Coronary artery (tissue), 2 donors: ENCODE results near the gene ADCY2.

Experiments used
- DNase-seq: peaks from one replicate; pipeline ENCODE4 v3.0.0-alpha.2; 2017; ENCODE audit warnings: low spot score
- H3K27ac ChIP-seq, 2 donors: fragments of 200-600 bp; sonication (generic); one replicate each; pipeline ENCODE4 v1.5.1; 2016 to 2019
- H3K4me3 ChIP-seq: fragments of 200-600 bp; sonication (generic); 2 replicates; pipeline ENCODE4 v1.5.1; 2016; ENCODE audit warnings: mild to moderate bottlenecking, moderate library complexity
- TF ChIP-seq, protein P1 (sequence below): fragments of 200-600 bp; sonication (generic); IDR thresholded peaks from one replicate; pipeline ENCODE4 v1.5.1; 2019; ENCODE audit warnings: antibody characterized with exemption

Gene ADCY2

DNA sequence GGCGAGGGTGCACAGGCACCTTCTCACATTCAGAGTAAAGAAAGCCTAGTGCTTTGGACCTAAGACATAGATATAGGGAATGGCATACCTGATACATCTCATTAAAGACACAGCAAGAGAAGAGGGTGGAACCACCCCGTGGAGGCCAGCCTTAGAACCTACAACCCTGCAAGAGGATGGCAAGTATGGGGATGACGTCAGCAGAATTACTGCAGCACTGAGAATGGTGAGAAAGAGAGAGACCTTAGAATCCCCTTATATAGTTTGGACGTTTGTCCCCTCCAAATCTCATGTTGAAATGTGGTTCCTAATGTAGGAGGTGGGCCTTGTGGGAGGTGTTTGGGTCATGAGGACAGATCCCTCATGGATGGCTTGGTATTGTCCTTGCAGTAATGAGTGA is 28.2 kb upstream of the ADCY2 start:
- DNase-seq = no peak
- Histone ChIP-seq H3K27ac (no peak overlapping the region), H3K4me3 (no peak overlapping the region)
- TF ChIP-seq, protein P1, sequence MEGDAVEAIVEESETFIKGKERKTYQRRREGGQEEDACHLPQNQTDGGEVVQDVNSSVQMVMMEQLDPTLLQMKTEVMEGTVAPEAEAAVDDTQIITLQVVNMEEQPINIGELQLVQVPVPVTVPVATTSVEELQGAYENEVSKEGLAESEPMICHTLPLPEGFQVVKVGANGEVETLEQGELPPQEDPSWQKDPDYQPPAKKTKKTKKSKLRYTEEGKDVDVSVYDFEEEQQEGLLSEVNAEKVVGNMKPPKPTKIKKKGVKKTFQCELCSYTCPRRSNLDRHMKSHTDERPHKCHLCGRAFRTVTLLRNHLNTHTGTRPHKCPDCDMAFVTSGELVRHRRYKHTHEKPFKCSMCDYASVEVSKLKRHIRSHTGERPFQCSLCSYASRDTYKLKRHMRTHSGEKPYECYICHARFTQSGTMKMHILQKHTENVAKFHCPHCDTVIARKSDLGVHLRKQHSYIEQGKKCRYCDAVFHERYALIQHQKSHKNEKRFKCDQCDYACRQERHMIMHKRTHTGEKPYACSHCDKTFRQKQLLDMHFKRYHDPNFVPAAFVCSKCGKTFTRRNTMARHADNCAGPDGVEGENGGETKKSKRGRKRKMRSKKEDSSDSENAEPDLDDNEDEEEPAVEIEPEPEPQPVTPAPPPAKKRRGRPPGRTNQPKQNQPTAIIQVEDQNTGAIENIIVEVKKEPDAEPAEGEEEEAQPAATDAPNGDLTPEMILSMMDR = no peak

DNA sequence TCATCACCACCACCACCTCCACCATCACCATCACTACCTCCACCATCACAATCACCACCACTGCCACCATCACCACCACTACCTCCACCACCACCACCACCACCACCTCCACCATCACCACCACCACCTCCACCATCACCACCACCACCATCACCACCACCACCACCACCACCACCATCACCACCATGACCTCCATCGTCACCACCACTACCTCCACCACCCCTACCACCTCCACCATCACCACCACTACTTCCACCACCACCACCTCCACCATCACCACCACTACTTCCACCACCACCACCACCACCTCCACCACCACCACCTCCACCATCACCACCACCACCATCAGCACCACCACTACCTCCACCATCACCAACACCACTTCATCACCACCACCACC is 23.5 kb upstream of the ADCY2 start:
- DNase-seq = no peak
- Histone ChIP-seq H3K4me3 (no peak overlapping the region), H3K27ac (no peak overlapping the region)
- TF ChIP-seq, protein P1 = no peak

DNA sequence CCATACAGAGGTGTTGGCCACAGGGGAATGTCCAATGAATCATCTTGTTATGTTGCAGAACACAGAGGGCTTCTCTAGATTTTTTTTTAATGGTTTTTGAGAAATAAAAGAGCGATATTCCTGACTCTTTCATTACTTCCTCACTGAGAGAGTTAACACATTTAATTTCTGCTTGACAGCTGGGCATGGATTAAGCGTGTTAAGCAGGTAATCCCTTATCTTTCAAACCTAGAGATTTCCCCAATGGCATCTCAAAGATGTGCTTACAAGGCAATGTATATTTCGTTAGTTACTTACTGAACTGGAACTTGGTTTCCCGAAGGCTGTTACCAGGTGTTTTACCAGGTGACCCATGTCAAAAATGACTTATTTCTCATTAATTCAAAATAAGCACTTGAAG is 21.8 kb upstream of the ADCY2 start:
- no peak for DNase-seq
- H3K27ac ChIP-seq = no peak overlapping the region
- TF ChIP-seq, protein P1 = no peak
- no peak overlapping the region for H3K4me3 ChIP-seq

DNA sequence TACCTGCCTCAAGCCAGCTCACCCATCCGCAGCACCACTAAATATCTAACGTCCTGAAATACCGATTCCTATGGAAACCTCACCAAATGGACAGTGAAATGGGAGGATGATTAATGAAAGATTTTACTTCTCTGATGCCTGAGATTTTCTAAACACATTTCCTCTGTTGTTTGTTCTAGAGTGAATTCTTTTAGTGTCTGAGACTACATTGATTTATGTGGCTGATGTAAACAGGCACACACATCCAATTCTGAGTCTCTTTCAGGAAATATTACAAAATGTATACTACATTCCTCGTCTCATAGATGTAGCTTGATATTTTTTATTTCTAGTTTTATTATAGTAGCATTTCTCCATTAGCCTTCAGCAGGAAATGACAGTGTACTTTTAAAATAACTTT is 20.5 kb upstream of the ADCY2 start:
- TF ChIP-seq, protein P1 = no peak
- H3K4me3 ChIP-seq = no peak overlapping the region
- no peak overlapping the region for H3K27ac ChIP-seq
- DNase-seq = no peak

DNA sequence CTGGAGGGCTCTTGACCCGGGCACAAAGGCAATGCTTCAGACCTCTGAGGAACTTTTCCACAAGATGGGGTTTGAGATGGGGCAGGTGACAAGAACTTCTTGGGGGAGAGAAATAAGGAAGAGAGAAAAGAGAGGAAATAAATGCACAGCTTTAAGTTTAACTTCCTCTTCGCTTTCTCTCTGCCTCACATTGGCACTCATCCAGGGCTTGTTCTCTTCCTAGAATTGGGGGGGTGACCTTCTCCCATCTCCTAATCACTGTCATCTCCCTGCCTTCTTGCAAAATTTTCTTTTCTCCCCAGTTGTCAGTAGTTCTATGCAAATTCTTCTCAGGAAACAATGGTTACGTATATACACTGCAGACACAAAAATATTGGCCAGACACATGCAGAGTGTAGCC is 19.1 kb upstream of the ADCY2 start:
- no peak overlapping the region for H3K27ac ChIP-seq
- no peak for DNase-seq
- H3K4me3 ChIP-seq = no peak overlapping the region
- TF ChIP-seq, protein P1 = no peak

DNA sequence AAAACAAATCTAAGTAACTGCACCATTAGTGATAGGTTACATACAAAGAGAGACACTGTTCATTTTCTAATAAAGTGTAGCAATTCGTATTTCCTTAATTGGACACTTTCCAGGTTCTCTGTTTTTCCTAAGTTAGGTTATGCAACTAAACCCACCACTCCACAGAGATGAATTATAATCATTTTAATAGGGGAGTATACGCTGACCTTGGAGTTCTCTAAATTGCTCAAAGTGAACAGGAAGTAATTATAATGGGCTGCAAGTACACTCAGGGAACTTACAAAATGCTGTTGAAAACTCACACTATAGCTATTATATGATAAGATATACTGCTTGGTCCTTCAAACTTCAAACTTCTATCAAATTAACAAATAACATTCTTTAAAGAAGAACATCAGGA is 18.2 kb upstream of the ADCY2 start:
- TF ChIP-seq, protein P1 = no peak
- Histone ChIP-seq H3K27ac (no peak overlapping the region), H3K4me3 (no peak overlapping the region)
- DNase-seq = no peak

DNA sequence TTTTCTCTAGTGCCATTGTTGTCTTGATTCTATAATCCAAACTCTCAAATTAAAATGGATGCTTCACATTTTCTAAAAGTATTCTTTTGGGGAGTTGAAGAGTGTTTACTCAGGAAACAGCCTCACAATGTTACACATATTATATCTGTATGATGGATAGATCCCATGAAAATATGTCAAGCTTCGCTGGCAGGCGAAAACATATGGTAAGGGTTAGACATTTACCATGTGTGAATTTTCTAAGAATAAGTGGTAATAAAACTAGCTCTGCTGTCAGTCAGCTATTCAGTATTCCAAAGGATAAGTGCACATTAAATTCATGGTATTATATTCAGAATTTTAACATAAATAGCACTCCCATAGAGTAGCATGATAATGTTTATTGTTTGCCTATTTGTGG is 13.3 kb upstream of the ADCY2 start:
- DNase-seq = no peak

More for the DNA sequence above, 13.3 kb upstream of the ADCY2 start:
- H3K4me3 ChIP-seq = no peak overlapping the region
- H3K27ac ChIP-seq = no peak overlapping the region
- TF ChIP-seq, protein P1 = no peak
